GM20000 (cell line): ENCODE measurements around the gene GRIN3A.
"Not testable (repeated sequence)": the region's sequence is repeated elsewhere in the genome, so short reads cannot be mapped to it uniquely, and the experiment has no call there.

ENCODE experiments used
- DNase-seq: peaks from one replicate; pipeline ENCODE4 v3.0.0; 2012; ENCODE audit warnings: low spot score
- TF ChIP-seq, protein P1 (sequence below): IDR thresholded peaks from 2 replicates; pipeline ENCODE4 v1.5.1; 2012; ENCODE audit warnings: mild to moderate bottlenecking, control low read depth; ENCODE audit errors: extremely low read depth, missing control alignments

Gene GRIN3A

DNA sequence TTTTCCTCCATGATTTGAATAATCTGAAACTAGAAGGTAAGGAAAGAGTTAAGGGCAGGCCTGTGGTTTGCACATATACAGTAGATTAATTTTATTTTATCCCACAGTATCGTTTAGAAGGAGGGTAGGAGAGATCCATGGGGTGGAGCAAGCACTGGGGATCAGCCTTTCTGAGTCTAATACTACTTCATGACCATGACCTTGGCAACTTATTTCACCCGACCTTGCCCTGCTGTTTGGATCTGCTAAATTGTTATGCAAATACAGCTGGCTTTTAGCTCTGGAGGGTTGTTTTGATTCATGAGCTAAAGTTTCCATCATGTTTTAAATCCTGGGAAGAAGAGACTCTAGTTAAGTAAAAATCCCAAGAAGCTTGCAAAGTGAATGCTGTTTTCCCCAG, 864 bp upstream of the GRIN3A start:
- TF ChIP-seq, protein P1, sequence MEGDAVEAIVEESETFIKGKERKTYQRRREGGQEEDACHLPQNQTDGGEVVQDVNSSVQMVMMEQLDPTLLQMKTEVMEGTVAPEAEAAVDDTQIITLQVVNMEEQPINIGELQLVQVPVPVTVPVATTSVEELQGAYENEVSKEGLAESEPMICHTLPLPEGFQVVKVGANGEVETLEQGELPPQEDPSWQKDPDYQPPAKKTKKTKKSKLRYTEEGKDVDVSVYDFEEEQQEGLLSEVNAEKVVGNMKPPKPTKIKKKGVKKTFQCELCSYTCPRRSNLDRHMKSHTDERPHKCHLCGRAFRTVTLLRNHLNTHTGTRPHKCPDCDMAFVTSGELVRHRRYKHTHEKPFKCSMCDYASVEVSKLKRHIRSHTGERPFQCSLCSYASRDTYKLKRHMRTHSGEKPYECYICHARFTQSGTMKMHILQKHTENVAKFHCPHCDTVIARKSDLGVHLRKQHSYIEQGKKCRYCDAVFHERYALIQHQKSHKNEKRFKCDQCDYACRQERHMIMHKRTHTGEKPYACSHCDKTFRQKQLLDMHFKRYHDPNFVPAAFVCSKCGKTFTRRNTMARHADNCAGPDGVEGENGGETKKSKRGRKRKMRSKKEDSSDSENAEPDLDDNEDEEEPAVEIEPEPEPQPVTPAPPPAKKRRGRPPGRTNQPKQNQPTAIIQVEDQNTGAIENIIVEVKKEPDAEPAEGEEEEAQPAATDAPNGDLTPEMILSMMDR, result no peak
- no peak for DNase-seq

- TF ChIP-seq, protein P1, result no peak
- no peak for DNase-seq
Measured at GRCh38 chr9:101737705-101738565, 512 bp downstream of the GRIN3A start.

DNA sequence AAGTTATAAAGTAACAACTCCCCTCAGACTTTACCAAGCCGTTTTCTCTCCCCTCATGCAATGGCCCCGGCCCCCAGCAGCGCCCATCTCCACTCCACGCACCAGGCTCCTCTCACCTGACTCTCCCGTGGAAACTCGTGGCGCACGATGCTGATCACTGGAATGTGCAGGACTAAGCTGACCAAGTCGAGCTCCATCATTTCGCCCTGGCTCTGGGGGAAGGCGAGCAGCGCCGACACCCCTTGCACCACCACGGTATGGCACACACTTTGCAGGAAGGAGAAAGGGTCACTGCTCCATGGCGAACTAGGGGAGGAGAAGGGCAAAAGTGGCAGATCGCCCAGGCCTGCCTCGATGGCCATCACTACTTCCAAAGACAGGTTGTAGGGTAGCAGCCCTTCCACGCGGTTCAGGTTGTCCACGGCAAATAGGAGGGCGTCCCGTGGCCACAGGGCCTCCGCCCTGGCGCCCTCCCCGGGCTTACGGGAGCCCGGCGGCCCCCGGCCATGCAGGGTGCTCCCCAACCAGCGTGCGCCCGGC, 1.2 kb downstream of the GRIN3A start:
- no peak for DNase-seq
- TF ChIP-seq, protein P1, result no peak

DNA sequence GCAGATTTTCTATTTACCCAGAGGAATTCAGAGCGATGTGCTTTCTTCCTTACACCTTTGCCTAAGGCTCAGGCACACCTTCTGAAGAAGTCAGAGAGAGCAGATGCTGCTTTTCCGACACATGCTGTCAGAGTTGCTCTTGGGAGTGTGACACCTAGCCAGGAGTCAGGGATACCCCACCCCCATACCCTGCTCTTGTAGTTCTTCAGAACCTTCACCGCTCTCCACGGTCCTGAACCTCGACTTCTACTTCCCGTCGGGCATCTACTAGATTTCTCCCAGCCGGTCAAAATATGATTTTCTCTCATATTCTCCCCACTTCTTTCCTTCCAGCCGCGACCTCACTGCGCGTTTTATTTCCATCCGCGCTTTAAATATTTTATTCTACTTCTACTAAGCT, 1.7 kb downstream of the GRIN3A start:
- no peak for DNase-seq

DNA sequence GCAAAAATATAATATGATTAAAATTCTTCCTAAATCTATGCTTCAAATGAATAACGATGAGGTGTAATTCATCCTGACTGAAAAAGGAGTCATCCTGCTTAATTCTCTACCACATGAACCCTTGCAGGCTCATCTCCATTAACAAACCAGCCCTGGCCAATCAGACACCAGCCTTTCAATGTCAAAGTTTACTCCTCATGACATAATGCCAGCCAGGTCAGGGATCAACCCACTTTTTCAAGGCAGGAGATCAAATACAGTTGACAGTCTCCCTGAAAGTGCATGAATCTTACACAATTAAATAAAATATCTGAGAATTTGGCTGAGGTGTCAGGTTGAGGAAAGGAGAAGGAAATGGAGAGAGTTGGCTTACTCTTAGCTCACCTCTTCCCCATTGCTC, 7.0 kb downstream of the GRIN3A start:
- TF ChIP-seq, protein P1, result no peak
- DNase-seq, result no peak

More for the DNA sequence above, 1.7 kb downstream of the GRIN3A start:
- TF ChIP-seq, protein P1, result no peak

GRCh38 chr9:101727612-101728524, 10.6 kb downstream of the GRIN3A start:
- DNase-seq, result peak; percentile 60

DNA sequence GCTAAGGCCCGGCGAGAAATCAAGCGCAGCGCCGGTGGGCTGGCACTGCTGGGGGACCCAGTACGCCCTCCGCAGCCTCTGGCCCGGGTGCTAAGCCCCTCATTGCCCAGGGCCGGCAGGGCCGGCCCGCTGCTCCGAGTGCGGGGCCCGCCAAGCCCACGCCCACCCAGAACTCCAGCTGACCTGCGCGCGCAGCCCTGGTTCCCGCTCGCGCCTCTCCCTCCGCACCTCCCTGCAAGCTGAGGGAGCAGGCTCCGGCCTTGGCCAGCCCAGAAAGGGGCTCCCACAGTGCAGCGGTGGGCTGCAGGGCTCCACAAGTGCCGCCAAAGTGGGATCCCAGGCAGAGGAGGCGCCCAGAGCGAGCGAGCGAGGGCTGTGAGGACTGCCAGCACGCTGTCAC, 14.2 kb downstream of the GRIN3A start:
- not testable (repeated sequence) for DNase-seq

More at GRCh38 chr9:101727612-101728524, 10.6 kb downstream of the GRIN3A start:
- TF ChIP-seq, protein P1, result peak; percentile 60
